ENCODE data around the gene TMPRSS13. TPM values are rescaled to one million over a fixed set of nuclear protein-coding genes. Genes with fewer than 3 reads are reported as not detected.
A peak's percentile ranks its signal among the peaks of the same experiment; 100 is the strongest.

The TMPRSS13 gene
- total RNA-seq, 1 donor from 2014 or later: 1.5 TPM

DNA sequence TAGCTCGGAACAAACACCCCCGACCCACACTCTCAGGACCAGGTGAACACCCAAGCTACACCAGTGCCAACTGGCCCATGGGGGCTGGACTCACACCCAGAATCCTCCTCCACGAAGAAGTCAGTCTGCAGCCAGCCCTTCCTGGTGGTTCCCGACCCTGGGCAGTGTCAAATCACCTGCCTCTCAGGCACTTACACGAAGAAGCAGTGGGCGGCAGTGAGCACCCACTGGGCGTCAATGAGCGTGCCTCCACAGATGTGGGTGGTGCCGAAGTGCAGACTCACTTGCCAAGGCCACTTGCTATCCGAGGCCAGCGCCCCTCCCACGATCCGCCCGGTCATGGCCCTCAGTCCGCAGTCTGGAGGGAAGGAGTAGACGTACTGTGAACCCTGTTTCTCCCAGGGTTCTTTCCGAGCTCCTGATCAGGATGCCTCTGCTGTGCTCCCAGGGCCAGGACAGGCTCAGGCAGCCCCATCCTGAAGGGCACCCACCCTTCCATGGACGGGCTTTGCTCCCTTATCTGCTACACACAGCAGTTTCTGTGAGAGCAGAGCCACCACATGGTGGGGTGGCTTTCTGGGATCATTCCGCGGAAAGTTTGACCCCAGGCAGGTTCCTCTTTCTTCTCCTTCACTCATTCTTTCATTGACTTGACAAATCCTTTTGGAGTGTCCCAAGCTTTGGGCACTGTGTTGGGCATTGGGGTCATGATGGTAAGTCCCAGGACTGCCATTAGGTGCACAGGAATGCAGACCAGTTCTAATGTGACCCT, 19.4 kb downstream of the TMPRSS13 start:
- no peaks in the 10 kb centered on the region for H3K27me3 Mint-ChIP-seq

DNA sequence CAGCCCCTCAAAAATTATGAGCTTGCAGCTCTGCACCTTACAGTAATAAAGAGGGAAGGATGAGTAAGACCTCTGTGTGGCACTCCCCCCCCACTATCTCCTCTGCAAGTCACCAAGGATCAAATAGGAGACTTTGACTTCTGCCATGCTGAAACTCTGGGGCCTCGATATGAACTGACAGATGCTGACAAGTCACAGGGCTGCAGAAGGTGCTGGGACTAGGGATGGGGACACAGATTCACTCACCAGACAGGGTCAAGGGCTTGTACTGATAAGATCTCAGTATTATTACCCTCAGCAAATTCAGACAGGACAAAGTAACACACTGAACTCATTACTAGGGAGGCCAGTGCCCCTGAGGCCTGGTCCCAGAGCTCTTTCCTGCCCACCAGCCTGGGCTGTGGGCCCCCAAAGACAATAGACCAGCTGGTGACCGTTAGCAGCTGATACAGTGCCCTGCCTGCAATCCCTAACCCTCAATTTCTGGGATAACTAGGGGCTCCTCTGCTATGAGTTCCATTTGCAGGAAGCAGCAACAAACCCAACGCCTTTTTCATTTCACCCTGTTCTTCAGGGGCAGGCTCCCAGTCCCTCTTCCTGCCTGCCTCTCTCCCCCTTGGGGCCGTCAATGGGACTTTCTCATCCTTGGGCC, 20.1 kb downstream of the TMPRSS13 start:
- Mint-ChIP-seq H3K27ac (no peak overlapping the region), H3K36me3 (ENCODE audit: low read depth) (no peaks in the 10 kb centered on the region), H3K4me1 (peaks cover 18% of the 10 kb centered on the region), H3K4me3 (no peak overlapping the region), H3K27me3 (no peaks in the 10 kb centered on the region), H3K9me3 (no peaks in the 10 kb centered on the region)
- intact Hi-C loops (cut with micrococcal nuclease): loop anchor here (5.0 kb wide), 1 partner anchor 38 kb away; no protein-coding TSS in a partner anchor
- DNase-seq: no peak

More for the DNA sequence above, 19.4 kb downstream of the TMPRSS13 start:
- Mint-ChIP-seq H3K36me3 (ENCODE audit: low read depth) (no peaks in the 10 kb centered on the region), H3K9me3 (no peaks in the 10 kb centered on the region), H3K4me3 (no peak overlapping the region), H3K4me1 (peaks cover 18% of the 10 kb centered on the region), H3K27ac (no peak overlapping the region)
- no peak for DNase-seq
- intact Hi-C loops (cut with micrococcal nuclease): loop anchor here (5.0 kb wide), 1 partner anchor 38 kb away; no protein-coding TSS in a partner anchor

DNA sequence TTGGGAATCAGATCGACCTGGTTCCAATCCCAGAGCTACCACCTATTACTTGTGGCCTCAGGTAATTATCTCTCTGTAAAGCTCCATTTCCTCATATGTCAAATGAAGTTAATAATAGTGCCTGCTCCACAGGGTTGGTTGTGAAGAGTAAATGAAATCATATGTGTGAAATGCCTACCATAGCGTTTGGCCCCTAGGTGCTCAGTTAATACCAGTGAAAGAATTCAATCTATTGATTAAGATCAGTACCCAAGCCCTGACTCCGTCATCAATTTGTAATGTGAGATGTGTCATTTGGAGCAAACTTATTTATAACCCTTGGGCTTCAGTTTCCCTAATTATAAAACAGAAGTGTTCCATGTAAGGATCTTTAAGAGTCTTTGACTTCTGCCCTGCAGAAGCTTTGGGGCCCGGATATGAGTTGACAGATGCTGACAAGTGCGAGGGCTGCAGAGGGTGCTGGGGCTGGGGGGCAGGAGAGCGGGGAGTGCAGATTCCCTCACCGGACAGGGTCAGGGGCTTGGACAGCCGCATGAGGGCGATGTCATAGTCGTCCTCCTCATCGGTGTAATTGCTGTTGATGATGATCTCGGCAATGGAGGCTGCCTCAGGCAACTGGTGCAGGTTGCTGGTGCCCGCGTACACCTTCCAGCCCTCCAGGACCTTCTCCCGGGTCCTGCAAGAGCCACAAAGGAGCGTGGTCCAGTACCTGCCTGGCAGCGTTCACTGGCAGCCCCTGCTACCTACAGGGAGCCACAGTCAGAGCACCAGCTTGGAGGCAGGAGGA, 20.9 kb downstream of the TMPRSS13 start:
- Mint-ChIP-seq H3K4me1 (peaks cover 18% of the 10 kb centered on the region), H3K4me3 (peak overlapping the region; percentile 72), H3K36me3 (ENCODE audit: low read depth) (no peaks in the 10 kb centered on the region), H3K9me3 (no peaks in the 10 kb centered on the region), H3K27ac (peak overlapping the region; percentile 90), H3K27me3 (no peaks in the 10 kb centered on the region)
- no peak for DNase-seq
- intact Hi-C loops (cut with micrococcal nuclease): loop anchor here (5.0 kb wide), 1 partner anchor 39 kb away; no protein-coding TSS in a partner anchor

GRCh38 chr11:117907276-117908108, 21.7 kb downstream of the TMPRSS13 start:
- Mint-ChIP-seq H3K9me3 (no peaks in the 10 kb centered on the region), H3K27me3 (no peaks in the 10 kb centered on the region), H3K27ac (peak overlapping the region; percentile 90), H3K4me3 (peak overlapping the region; percentile 72), H3K4me1 (peaks cover 18% of the 10 kb centered on the region), H3K36me3 (ENCODE audit: low read depth) (no peaks in the 10 kb centered on the region)
- intact Hi-C loops (cut with micrococcal nuclease): loop anchor here (1.0 to 5.0 kb wide), 2 partner anchors 40 to 95 kb away; no protein-coding TSS in a partner anchor
- peak; percentile 92 for DNase-seq

- Mint-ChIP-seq H3K27me3 (no peaks in the 10 kb centered on the region), H3K4me1 (peaks cover 18% of the 10 kb centered on the region), H3K36me3 (ENCODE audit: low read depth) (no peaks in the 10 kb centered on the region), H3K27ac (no peak overlapping the region), H3K9me3 (no peaks in the 10 kb centered on the region), H3K4me3 (no peak overlapping the region)
- intact Hi-C loops (cut with micrococcal nuclease): loop anchor here (1.0 to 5.0 kb wide), 2 partner anchors 41 to 96 kb away; no protein-coding TSS in a partner anchor
- no peak for DNase-seq
Measured at GRCh38 chr11:117906710-117907109, 22.5 kb downstream of the TMPRSS13 start.

GRCh38 chr11:117906126-117906525, 23.1 kb downstream of the TMPRSS13 start:
- no peaks in the 10 kb centered on the region for H3K36me3 Mint-ChIP-seq (ENCODE audit: low read depth)
- no peak overlapping the region for H3K27ac Mint-ChIP-seq
- intact Hi-C loops (cut with micrococcal nuclease): loop anchor here (5.0 kb wide), 1 partner anchor 41 kb away; no protein-coding TSS in a partner anchor
- peaks cover 18% of the 10 kb centered on the region for H3K4me1 Mint-ChIP-seq
- H3K9me3 Mint-ChIP-seq: no peaks in the 10 kb centered on the region
- no peak for DNase-seq
- H3K4me3 Mint-ChIP-seq: no peak overlapping the region
- H3K27me3 Mint-ChIP-seq: no peaks in the 10 kb centered on the region

DNA sequence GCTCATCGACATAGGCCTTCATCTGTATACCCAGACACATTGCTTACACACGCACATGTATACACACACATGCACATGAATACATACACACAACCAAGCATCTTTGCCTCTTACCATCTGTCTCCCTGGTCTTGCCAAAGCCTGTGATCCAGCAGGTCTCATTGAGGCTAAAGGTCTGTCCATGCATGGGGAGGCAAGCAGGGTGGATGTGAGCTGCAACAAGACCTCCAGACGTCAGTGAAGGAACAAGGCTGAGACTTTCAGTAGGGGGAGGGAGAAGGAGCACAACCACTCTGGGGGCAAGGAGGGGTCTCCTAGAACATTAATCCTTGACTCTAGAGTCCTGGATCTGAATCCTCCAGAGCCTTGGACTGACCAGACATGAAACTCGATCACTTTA, 23.7 kb downstream of the TMPRSS13 start:
- no peaks in the 10 kb centered on the region for H3K36me3 Mint-ChIP-seq (ENCODE audit: low read depth)
- intact Hi-C loops (cut with micrococcal nuclease): loop anchor here (5.0 kb wide), 1 partner anchor 42 kb away; no protein-coding TSS in a partner anchor
- no peaks in the 10 kb centered on the region for H3K27me3 Mint-ChIP-seq
- H3K4me1 Mint-ChIP-seq: peaks cover 18% of the 10 kb centered on the region
- no peaks in the 10 kb centered on the region for H3K9me3 Mint-ChIP-seq
- H3K4me3 Mint-ChIP-seq: no peak overlapping the region
- no peak for DNase-seq
- no peak overlapping the region for H3K27ac Mint-ChIP-seq

DNA sequence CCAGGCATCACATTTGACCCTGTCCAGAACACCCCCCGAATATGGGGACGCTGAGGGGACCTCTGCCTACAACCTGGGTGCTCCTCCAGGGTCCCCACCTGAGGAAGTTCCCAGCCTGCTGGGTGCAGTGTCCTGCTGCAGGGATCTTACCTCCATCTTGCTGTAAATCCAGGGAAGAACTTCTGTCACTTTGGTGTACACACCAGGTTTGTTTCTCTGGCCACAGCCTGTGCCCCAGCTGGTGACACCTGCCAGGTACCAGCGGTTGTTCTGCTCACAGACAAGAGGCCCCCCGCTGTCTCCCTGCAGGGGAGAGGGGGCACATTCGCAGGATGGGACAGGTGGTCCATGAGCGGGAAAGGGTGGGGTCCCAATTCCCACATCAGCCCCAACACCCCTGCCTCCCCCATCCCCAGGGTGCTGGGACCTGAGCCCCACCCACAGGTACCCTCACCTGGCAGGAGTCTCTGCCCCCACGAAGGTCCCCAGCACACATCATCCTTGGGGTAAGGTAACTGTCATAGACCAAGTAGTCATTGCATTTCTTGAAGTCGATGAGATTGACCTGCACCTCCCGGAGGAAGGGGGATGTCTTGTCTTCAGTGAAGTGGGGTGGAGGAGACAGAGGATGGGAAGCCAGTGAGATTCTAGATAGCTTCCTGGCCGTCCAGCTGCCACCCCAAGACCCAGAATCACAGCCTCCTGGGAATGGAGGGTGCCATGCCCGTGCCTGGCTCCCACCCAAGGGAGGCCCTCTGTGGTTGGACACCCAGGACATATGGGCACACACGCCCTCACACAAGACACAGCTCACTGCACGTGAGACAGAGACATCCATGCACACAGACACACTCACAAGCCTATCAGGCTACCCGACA, 25.5 kb downstream of the TMPRSS13 start:
- Mint-ChIP-seq H3K4me1 (peaks cover 21% of the 10 kb centered on the region), H3K9me3 (no peaks in the 10 kb centered on the region), H3K27ac (no peak overlapping the region), H3K4me3 (no peak overlapping the region), H3K36me3 (ENCODE audit: low read depth) (no peaks in the 10 kb centered on the region), H3K27me3 (peaks cover 6% of the 10 kb centered on the region)
- intact Hi-C loops (cut with micrococcal nuclease): no loop called here
- no peak for DNase-seq

GRCh38 chr11:117902001-117902845, 27.0 kb downstream of the TMPRSS13 start:
- intact Hi-C loops (cut with micrococcal nuclease): no loop called here
- no peak overlapping the region for H3K27ac Mint-ChIP-seq

DNA sequence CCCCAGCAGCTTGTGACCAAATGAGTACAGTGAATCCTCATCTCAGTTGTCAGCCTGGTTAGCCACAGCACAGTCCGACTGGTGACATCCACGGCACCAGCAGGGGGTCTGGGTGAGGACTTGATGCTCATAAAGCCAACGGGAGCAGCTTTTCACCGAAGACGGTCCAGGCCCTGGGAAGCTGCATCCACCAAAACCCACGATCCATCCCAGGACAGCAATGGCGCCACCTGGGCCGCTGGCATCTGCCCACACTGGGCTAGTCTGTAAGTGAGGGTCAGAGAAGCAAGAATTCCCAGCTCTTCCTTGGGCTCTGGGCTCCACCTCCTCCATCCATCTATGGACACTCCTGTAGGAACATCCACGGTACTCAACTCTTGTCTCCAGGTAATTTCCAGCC, 27.6 kb downstream of the TMPRSS13 start:
- Mint-ChIP-seq H3K27ac (no peak overlapping the region), H3K4me3 (no peak overlapping the region), H3K9me3 (no peaks in the 10 kb centered on the region), H3K4me1 (peaks cover 8% of the 10 kb centered on the region), H3K36me3 (ENCODE audit: low read depth) (no peaks in the 10 kb centered on the region), H3K27me3 (peaks cover 10% of the 10 kb centered on the region)
- DNase-seq: no peak
- intact Hi-C loops (cut with micrococcal nuclease): no loop called here

More at GRCh38 chr11:117902001-117902845, 27.0 kb downstream of the TMPRSS13 start:
- DNase-seq: no peak
- no peaks in the 10 kb centered on the region for H3K36me3 Mint-ChIP-seq (ENCODE audit: low read depth)
- peaks cover 6% of the 10 kb centered on the region for H3K27me3 Mint-ChIP-seq
- peaks cover 11% of the 10 kb centered on the region for H3K4me1 Mint-ChIP-seq
- no peak overlapping the region for H3K4me3 Mint-ChIP-seq
- no peaks in the 10 kb centered on the region for H3K9me3 Mint-ChIP-seq

DNA sequence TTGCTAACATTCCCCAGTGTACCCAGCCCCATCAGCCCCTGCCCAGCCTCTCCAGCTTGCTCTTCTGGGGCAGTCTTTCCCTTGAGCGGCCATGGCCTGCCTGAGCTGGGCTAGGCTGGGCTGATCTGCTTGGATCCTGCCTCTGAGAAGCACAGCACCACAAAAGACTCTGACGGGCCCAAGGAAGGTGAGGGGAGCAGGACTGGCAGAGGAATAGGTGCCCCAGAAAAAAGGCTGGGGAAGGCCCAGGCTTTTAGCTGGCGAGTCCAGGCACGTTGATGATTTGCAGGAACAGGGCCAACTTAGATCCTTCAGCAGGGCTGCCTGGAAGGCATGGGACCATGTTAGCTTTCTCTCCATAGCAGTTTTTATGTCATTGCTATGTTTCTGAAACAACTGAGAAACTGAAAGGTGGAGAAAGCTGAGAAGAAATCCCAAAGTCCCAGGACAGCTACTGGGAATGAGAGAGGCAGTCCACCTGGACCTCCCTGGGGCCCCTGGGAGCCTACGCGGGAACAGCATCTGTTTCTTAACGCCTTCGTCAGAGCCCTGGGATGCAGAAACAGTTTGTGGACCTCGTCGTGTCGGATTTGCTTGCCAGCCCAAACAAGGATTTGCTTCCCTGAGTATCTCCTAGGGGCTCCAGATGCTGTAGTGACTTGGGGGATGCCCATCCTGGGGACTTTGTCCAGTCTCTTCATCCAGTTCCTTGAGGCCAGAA, 28.3 kb downstream of the TMPRSS13 start:
- no peaks in the 10 kb centered on the region for H3K36me3 Mint-ChIP-seq (ENCODE audit: low read depth)
- DNase-seq: no peak
- intact Hi-C loops (cut with micrococcal nuclease): no loop called here
- no peak overlapping the region for H3K4me3 Mint-ChIP-seq
- H3K27me3 Mint-ChIP-seq: peaks cover 17% of the 10 kb centered on the region
- no peaks in the 10 kb centered on the region for H3K9me3 Mint-ChIP-seq
- H3K4me1 Mint-ChIP-seq: peaks cover 7% of the 10 kb centered on the region
- no peak overlapping the region for H3K27ac Mint-ChIP-seq
